Subcutaneous adipose tissue (tissue), 4 donors: ENCODE results near the gene HTR7. TPM values are rescaled to one million over a fixed set of nuclear protein-coding genes. Genes with fewer than 3 reads are reported as not detected.

ENCODE experiments used
- total RNA-seq, 4 donors: library from RNA; depleted of rRNA; stranded (reverse); fragments of >200 nt; gene quantifications; one replicate each; pipeline ENCODE4 v1.1.0, GENCODE V29; 2016
- TF ChIP-seq, protein P1 (sequence below): fragments of 450-650 bp; IDR thresholded peaks from one replicate; pipeline ENCODE4 v1.5.1; 2016; ENCODE audit warnings: low read depth, mild to moderate bottlenecking, control low read depth, antibody characterized with exemption, moderate library complexity

The HTR7 gene
- total RNA-seq, 4 donors from 2014 or later, result 0.65 to 2.9 (median 1.0) TPM

DNA sequence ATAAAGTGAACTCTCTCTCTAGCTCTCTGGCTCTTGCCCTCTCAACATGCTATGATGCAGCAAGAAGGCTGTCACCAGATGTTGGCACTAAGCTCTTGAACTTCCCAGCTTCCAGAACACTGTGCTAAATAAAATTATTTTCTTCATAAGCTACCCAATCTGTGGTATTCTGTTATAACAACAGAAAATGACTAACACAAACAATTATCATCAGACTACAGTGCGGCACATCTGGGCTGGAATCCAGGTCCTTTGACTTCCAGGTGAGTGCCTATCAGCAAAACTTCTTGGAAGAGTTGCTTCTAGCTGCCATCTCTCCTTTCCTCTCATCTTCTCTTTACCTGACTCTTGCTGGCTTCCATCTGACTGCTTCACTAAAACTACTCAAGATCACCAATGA lies 20.4 kb downstream of the HTR7 start:
- TF ChIP-seq, protein P1, sequence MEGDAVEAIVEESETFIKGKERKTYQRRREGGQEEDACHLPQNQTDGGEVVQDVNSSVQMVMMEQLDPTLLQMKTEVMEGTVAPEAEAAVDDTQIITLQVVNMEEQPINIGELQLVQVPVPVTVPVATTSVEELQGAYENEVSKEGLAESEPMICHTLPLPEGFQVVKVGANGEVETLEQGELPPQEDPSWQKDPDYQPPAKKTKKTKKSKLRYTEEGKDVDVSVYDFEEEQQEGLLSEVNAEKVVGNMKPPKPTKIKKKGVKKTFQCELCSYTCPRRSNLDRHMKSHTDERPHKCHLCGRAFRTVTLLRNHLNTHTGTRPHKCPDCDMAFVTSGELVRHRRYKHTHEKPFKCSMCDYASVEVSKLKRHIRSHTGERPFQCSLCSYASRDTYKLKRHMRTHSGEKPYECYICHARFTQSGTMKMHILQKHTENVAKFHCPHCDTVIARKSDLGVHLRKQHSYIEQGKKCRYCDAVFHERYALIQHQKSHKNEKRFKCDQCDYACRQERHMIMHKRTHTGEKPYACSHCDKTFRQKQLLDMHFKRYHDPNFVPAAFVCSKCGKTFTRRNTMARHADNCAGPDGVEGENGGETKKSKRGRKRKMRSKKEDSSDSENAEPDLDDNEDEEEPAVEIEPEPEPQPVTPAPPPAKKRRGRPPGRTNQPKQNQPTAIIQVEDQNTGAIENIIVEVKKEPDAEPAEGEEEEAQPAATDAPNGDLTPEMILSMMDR, result no peak

DNA sequence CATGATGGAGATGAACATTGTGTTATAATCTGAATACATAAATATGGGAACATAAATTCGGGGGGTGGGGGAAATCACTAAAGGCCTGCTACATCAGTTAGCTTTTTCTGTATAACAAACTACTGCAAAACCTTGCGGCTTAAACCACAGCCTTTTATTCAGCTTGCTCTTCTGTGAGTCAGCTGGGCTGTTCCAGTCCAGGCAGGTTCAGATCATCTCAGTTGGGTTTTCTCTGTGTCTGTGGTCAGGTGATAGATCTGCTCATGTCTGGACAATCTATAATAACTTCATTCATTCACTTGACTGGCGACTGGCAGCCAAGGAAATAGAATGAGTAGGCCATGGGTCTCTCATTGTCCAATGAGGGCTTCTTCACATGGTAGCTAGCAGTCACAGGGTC lies 23.5 kb downstream of the HTR7 start:
- TF ChIP-seq, protein P1, result no peak

DNA sequence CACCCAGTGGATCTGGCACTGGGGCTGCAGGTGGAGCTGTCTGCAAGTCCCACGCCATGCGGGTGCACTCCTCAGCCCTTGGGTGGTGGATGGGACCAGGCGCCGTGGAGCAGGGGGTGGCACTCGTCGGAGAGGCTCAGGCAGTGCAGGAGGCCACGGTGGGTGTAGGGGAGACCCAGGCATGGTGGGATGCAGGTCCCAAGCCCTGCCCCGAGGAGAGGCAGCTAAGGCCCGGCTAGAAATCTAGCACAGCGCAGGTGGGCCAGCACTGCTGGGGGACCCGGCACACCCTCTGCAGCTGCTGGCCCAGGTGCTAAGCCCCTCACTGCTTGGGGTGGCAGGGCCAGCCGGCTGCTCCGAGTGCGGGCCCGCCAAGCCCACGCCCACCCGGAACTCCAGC lies 25.7 kb downstream of the HTR7 start:
- TF ChIP-seq, protein P1, result no peak

DNA sequence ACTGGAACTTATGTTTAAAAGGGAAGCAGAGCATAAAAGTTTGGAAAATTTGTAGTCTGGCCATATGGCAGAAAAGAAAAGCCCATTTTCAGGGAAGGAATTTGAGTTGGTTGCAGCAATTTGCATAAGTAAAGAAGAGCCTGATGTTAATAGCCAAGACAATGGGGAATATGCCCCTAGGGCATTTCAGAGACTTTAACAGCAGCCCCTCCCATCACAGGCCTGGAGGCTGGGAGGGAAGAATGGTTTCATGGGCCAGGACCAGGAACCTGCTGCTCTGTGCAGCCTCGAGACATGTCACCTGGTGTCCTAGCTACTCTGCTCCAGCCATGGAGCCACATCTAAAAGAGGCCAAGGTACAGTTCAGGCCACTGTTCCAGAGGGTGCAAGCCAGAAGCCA lies 35.3 kb downstream of the HTR7 start:
- TF ChIP-seq, protein P1, result no peak

DNA sequence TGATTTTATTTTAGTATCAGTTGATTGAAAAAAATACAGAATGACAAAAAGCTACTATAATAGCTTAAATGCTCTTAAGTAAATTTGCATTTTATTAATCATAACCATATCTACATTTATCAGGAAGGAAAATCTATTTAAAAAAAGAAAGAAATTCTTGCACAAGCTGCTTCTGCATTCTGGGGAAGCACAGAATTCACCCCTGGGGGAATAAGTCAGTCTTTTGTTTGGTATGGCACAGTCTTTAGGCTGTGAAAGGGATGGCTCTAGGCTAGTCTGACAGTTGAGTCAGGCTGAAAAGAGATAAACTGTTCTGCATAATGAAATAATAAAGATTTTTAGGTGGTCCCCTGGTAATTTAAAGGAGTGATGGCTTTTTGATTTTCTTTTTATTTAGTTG lies 37.9 kb downstream of the HTR7 start:
- TF ChIP-seq, protein P1, result no peak

DNA sequence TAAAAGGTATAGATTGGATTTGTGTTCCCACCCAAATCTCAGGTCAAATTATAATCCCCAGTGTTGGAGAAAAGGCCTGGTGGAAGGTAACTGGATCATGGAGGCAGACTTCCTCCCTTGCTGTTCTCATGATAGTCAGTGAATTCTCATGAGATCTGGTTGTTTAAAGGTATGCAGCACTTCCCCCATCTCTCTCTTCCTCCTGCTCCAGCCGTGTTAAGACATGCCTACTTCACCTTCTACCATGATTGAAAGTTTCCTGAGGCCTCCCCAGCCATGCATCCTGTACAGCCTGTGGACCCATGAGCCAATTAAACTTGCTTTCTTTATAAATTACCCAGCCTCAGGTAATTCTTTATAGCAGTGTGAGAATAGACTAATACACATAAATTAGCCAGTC lies 39.1 kb downstream of the HTR7 start:
- TF ChIP-seq, protein P1, result no peak

DNA sequence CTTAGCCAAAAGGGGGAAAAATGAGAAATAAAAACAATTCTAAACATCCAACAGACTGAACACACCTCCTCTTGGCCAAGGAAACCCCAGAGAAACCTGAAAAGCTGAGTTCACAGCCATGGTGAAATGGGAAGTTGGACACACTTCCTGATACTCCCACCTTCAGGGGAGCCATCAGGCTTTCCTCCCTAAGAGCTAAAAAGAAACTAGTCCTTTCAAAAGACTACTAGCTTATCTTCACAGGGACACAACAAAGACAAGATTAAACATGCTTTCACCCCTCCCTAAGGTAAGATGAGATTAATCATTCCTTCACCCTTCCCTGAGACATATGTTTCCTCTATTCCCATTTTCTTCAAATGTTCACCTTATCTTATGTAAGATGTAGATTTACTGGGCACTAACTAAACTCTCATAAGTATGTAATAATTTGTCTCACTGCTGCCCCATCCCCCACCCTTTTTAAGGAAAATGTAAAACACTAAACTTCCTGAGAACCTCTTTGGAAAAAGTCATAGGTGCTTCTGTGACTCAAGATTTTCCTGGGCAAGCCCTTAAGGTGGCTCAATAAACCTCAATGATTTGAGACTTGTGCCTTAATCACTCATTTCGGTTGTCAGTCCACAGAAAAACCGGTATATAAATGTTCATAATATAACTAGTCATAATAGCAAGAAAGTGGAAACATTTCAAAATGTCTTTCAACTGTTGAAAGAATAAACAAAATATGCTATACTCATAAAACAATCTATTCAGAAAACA lies 40.5 kb downstream of the HTR7 start:
- TF ChIP-seq, protein P1, result no peak
